COLO668 (cell line): ENCODE results near the gene ETV6.
"Not testable (repeated sequence)": the region's sequence is repeated elsewhere in the genome, so short reads cannot be mapped to it uniquely, and the experiment has no call there.

ENCODE experiments used
- DNase-seq: peaks from one replicate; lab custom pipeline; 2025; ENCODE audit not compliant: unreplicated experiment; lab: John Stamatoyannopoulos, UW

Gene ETV6

GRCh38 chr12:11649413-11650285, at the start of gene ETV6:
Gene ETV6 (plus strand): TSS chr12:11649674. CDS start chr12:11650128, 454 bp downstream.
- DNase-seq = peak; percentile 77

GRCh38 chr12:11600199-11600598, 49.3 kb upstream of the ETV6 start:
- DNase-seq = no peak

GRCh38 chr12:11601647-11602046, 47.8 kb upstream of the ETV6 start:
- no peak for DNase-seq

- DNase-seq = no peak
Observed at GRCh38 chr12:11607313-11608081, 42.0 kb upstream of the ETV6 start.

- DNase-seq = no peak
Observed at GRCh38 chr12:11609045-11609444, 40.4 kb upstream of the ETV6 start.

GRCh38 chr12:11615481-11615880, 34.0 kb upstream of the ETV6 start:
- no peak for DNase-seq

- no peak for DNase-seq
Observed at GRCh38 chr12:11618046-11618445, 31.4 kb upstream of the ETV6 start.

GRCh38 chr12:11621797-11622423, 27.6 kb upstream of the ETV6 start:
- no peak for DNase-seq

GRCh38 chr12:11622876-11623281, 26.6 kb upstream of the ETV6 start:
- DNase-seq = no peak

GRCh38 chr12:11623382-11623781, 26.1 kb upstream of the ETV6 start:
- DNase-seq = no peak

- DNase-seq = no peak
Observed at GRCh38 chr12:11624116-11624515, 25.4 kb upstream of the ETV6 start.

GRCh38 chr12:11627709-11628108, 21.8 kb upstream of the ETV6 start:
- not testable (repeated sequence) for DNase-seq

- DNase-seq = no peak
Observed at GRCh38 chr12:11628353-11628752, 21.1 kb upstream of the ETV6 start.

GRCh38 chr12:11630046-11630706, 19.3 kb upstream of the ETV6 start:
- DNase-seq = peak; percentile 58

GRCh38 chr12:11631288-11631687, 18.2 kb upstream of the ETV6 start:
- DNase-seq = no peak

GRCh38 chr12:11631881-11632280, 17.6 kb upstream of the ETV6 start:
- not testable (repeated sequence) for DNase-seq

- no peak for DNase-seq
Observed at GRCh38 chr12:11633968-11634367, 15.5 kb upstream of the ETV6 start.

GRCh38 chr12:11635341-11635740, 14.1 kb upstream of the ETV6 start:
- DNase-seq = no peak

- no peak for DNase-seq
Observed at GRCh38 chr12:11638315-11638916, 11.1 kb upstream of the ETV6 start.

- no peak for DNase-seq
Observed at GRCh38 chr12:11639454-11639853, 10.0 kb upstream of the ETV6 start.

GRCh38 chr12:11641522-11641921, 8.0 kb upstream of the ETV6 start:
- no peak for DNase-seq
